KMS-11 (cell line): ENCODE data around the gene PMVK.

Experiments
- H2AFZ ChIP-seq: fragments of 200-600 bp; sonication (generic); 2 replicates; pipeline ENCODE4 v1.6.1; 2016; ENCODE audit warnings: antibody characterized with exemption, mixed run types, low read depth
- H3K27ac ChIP-seq: fragments of 200-600 bp; sonication (generic); 2 replicates; pipeline ENCODE4 v1.6.1; 2016; ENCODE audit warnings: mild to moderate bottlenecking, mixed run types
- H3K27me3 ChIP-seq: fragments of 200-600 bp; sonication (generic); 2 replicates; pipeline ENCODE4 v1.6.1; 2017; ENCODE audit warnings: mild to moderate bottlenecking, low read depth, mixed run types, moderate library complexity; ENCODE audit not compliant: insufficient read depth
- H3K36me3 ChIP-seq: fragments of 200-600 bp; sonication (generic); 2 replicates; pipeline ENCODE4 v1.6.1; 2017; ENCODE audit warnings: mild to moderate bottlenecking, mixed run types; ENCODE audit not compliant: insufficient read depth
- H3K4me1 ChIP-seq: fragments of 200-600 bp; sonication (generic); 2 replicates; pipeline ENCODE4 v1.6.1; 2016; ENCODE audit warnings: mild to moderate bottlenecking, low read depth, mixed run types; ENCODE audit not compliant: poor library complexity, severe bottlenecking
- H3K4me2 ChIP-seq: fragments of 200-600 bp; sonication (generic); 2 replicates; pipeline ENCODE4 v1.7.0; 2016; ENCODE audit warnings: mild to moderate bottlenecking, mixed run types
- H3K4me3 ChIP-seq: fragments of 200-600 bp; sonication (generic); IDR thresholded peaks from 2 replicates; pipeline ENCODE4 v1.6.1; 2017; ENCODE audit warnings: low read depth, low read length, mixed read lengths; ENCODE audit not compliant: insufficient read depth
- H3K79me2 ChIP-seq: fragments of 200-600 bp; sonication (generic); 2 replicates; pipeline ENCODE4 v1.6.1; 2016; ENCODE audit warnings: low read depth, mixed run types; ENCODE audit not compliant: insufficient read depth
- H3K9ac ChIP-seq: fragments of 200-600 bp; sonication (generic); 2 replicates; pipeline ENCODE4 v1.6.1; 2016; ENCODE audit warnings: mild to moderate bottlenecking, mixed run types
- H4K20me1 ChIP-seq: fragments of 200-600 bp; sonication (generic); 2 replicates; pipeline ENCODE4 v1.6.1; 2016; ENCODE audit warnings: mild to moderate bottlenecking, mixed run types; ENCODE audit not compliant: insufficient read depth
- TF ChIP-seq, protein P1 (sequence below): fragments of 200-600 bp; sonication (generic); conservative IDR thresholded peaks from 2 replicates; pipeline ENCODE4 v1.6.1; 2017; ENCODE audit warnings: low read depth, mild to moderate bottlenecking, antibody characterized with exemption, low read length, moderate library complexity, mixed read lengths

Gene PMVK

GRCh38 chr1:154883919-154884868 lies 52.3 kb downstream of the PMVK start:
- Histone ChIP-seq H4K20me1 (no peaks in the 10 kb centered on the region), H3K4me2 (no peak overlapping the region), H3K36me3 (no peaks in the 10 kb centered on the region), H3K27ac (no peak overlapping the region), H3K79me2 (no peaks in the 10 kb centered on the region), H3K27me3 (no peaks in the 10 kb centered on the region), H2AFZ (no peak overlapping the region), H3K9ac (no peak overlapping the region), H3K4me1 (peaks cover 24% of the 10 kb centered on the region), H3K4me3 (no peak overlapping the region)
- TF ChIP-seq, protein P1, sequence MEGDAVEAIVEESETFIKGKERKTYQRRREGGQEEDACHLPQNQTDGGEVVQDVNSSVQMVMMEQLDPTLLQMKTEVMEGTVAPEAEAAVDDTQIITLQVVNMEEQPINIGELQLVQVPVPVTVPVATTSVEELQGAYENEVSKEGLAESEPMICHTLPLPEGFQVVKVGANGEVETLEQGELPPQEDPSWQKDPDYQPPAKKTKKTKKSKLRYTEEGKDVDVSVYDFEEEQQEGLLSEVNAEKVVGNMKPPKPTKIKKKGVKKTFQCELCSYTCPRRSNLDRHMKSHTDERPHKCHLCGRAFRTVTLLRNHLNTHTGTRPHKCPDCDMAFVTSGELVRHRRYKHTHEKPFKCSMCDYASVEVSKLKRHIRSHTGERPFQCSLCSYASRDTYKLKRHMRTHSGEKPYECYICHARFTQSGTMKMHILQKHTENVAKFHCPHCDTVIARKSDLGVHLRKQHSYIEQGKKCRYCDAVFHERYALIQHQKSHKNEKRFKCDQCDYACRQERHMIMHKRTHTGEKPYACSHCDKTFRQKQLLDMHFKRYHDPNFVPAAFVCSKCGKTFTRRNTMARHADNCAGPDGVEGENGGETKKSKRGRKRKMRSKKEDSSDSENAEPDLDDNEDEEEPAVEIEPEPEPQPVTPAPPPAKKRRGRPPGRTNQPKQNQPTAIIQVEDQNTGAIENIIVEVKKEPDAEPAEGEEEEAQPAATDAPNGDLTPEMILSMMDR, result no peak

- Histone ChIP-seq H2AFZ (no peak overlapping the region), H3K27ac (no peak overlapping the region), H3K4me1 (peaks cover 30% of the 10 kb centered on the region), H3K27me3 (no peaks in the 10 kb centered on the region), H4K20me1 (no peaks in the 10 kb centered on the region), H3K79me2 (no peaks in the 10 kb centered on the region), H3K4me2 (no peak overlapping the region), H3K4me3 (no peak overlapping the region), H3K9ac (no peak overlapping the region), H3K36me3 (no peaks in the 10 kb centered on the region)
- TF ChIP-seq, protein P1, result no peak
These were observed 54.5 kb downstream of the PMVK start for GRCh38 chr1:154881820-154882535.

GRCh38 chr1:154880671-154881070 lies 55.8 kb downstream of the PMVK start:
- no peak overlapping the region for H3K4me3 ChIP-seq
- H4K20me1 ChIP-seq, result no peaks in the 10 kb centered on the region
- H3K79me2 ChIP-seq, result no peaks in the 10 kb centered on the region
- H3K27me3 ChIP-seq, result no peaks in the 10 kb centered on the region
- H3K27ac ChIP-seq, result no peak overlapping the region
- no peaks in the 10 kb centered on the region for H3K36me3 ChIP-seq
- no peak overlapping the region for H3K9ac ChIP-seq
- H2AFZ ChIP-seq, result no peak overlapping the region
- peaks cover 17% of the 10 kb centered on the region for H3K4me1 ChIP-seq
- H3K4me2 ChIP-seq, result no peak overlapping the region
- TF ChIP-seq, protein P1, result no peak

- H2AFZ ChIP-seq, result no peak overlapping the region; the same call in 1 of the 2 replicates
- H3K4me1 ChIP-seq, result peaks cover 11% of the 10 kb centered on the region
- no peaks in the 10 kb centered on the region for H3K27me3 ChIP-seq
- no peaks in the 10 kb centered on the region for H3K79me2 ChIP-seq
- TF ChIP-seq, protein P1, result no peak
- no peaks in the 10 kb centered on the region for H3K36me3 ChIP-seq
- no peak overlapping the region for H3K4me2 ChIP-seq
- no peak overlapping the region for H3K4me3 ChIP-seq
- no peaks in the 10 kb centered on the region for H4K20me1 ChIP-seq
- H3K27ac ChIP-seq, result no peak overlapping the region
- no peak overlapping the region for H3K9ac ChIP-seq
These were observed 57.5 kb downstream of the PMVK start for GRCh38 chr1:154879038-154879421.
